Skeletal muscle satellite cell (primary cell): ENCODE data around the gene ANKRD53. TPM values are rescaled to one million over a fixed set of nuclear protein-coding genes. Genes with fewer than 3 reads are reported as not detected.
"Not testable (repeated sequence)": the region's sequence is repeated elsewhere in the genome, so short reads cannot be mapped to it uniquely, and the experiment has no call there.

ENCODE experiments used
- H3K27me3 ChIP-seq: 2 replicates; pipeline ENCODE4 v1.7.0; 2013; ENCODE audit warnings: low read length; ENCODE audit not compliant: control insufficient read depth, insufficient read depth
- H3K36me3 ChIP-seq: 2 replicates; pipeline ENCODE4 v1.7.0; 2013; ENCODE audit warnings: mild to moderate bottlenecking, control low read depth, low read length; ENCODE audit not compliant: insufficient read depth
- H3K4me1 ChIP-seq: 2 replicates; pipeline ENCODE4 v1.7.0; 2013; ENCODE audit warnings: low read length; ENCODE audit not compliant: control insufficient read depth, insufficient read depth
- H3K4me2 ChIP-seq: 2 replicates; pipeline ENCODE4 v1.7.0; 2013; ENCODE audit warnings: mild to moderate bottlenecking, low read length
- H3K4me3 ChIP-seq: 2 replicates; pipeline ENCODE4 v1.7.0; 2013; ENCODE audit warnings: low read length
- H3K9ac ChIP-seq: 2 replicates; pipeline ENCODE4 v1.7.0; 2013; ENCODE audit warnings: mild to moderate bottlenecking, low read depth, low read length, moderate library complexity
- H3K9me3 ChIP-seq: replicated peaks from 2 replicates; pipeline ENCODE4 v1.7.0; 2013; ENCODE audit warnings: mild to moderate bottlenecking, control low read depth, low read length
- small RNA-seq: library from RNA; depleted of rRNA; stranded (forward); fragments of <200 nt; gene quantifications from one replicate; pipeline ENCODE3, GENCODE V24; 2012

ANKRD53 gene

DNA sequence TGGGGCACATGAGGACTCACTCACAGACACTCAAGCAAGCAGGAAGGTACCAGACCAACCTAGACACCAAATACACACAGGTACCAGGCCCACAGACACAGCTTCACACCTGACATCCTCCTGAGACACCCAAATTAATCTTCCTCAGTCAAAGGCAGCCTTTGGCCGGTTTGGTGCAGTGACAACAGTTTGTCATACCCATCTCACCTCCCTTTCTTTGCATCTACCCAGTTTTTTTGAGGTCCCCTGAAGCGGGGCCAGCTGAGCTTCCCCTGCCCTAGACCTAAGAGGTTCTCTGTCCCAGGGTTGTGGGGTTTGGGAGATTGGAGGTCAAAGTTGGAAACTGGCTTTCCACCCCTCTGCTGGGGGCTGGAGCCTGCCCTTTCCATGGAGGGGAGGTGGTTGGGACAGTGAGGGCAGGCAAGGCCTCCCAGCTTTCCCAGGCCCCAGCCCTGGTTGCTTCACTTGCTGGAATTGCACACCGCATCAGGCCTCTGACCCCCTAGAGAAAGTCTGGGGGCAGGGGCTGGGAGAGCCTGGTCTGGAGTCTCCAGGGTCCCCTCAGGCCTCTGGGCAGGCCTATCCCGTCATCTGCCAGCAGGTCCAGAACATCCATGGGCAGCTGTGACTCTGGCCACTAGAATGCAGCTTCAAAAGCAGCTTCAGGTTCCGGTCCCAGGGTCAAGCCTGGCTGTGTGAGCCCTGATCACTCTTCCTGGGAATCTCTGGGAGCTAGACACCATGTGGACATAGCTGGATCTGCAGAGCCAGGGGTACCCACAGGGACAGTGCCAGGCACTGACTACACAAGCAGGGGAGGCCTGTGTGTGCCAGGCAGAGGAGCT lies 28.7 kb downstream of the ANKRD53 start:
- no peak overlapping the region for H3K9ac ChIP-seq
- H3K4me1 ChIP-seq = no peaks in the 10 kb centered on the region
- peaks cover 16% of the 10 kb centered on the region for H3K27me3 ChIP-seq
- H3K9me3 ChIP-seq = no peaks in the 10 kb centered on the region
- H3K4me2 ChIP-seq = no peak overlapping the region
- H3K4me3 ChIP-seq = no peak overlapping the region
- no peaks in the 10 kb centered on the region for H3K36me3 ChIP-seq

DNA sequence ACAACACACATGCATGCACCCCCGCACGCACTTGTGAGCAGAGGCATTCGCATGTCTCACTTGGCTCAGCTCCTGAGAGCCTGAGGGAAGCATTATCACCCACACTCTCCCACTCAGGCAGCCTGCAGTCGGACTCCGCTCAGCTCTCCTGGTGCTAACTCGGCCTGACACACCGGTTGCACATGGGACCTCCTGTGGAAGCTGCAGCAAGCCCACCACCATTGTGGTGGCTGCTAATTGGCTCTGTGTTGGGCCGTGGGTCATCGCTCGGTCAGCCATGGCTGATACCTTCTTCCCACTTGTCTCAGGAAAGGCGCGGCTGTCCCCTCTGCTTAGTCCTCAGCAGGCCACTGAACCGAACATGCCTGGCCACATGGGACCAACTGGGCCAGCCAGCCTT lies 29.9 kb downstream of the ANKRD53 start:
- H3K4me1 ChIP-seq = no peaks in the 10 kb centered on the region
- H3K27me3 ChIP-seq = peaks cover 14% of the 10 kb centered on the region
- no peak overlapping the region for H3K4me3 ChIP-seq
- H3K9ac ChIP-seq = no peak overlapping the region
- no peaks in the 10 kb centered on the region for H3K36me3 ChIP-seq
- H3K9me3 ChIP-seq = no peaks in the 10 kb centered on the region
- no peak overlapping the region for H3K4me2 ChIP-seq

DNA sequence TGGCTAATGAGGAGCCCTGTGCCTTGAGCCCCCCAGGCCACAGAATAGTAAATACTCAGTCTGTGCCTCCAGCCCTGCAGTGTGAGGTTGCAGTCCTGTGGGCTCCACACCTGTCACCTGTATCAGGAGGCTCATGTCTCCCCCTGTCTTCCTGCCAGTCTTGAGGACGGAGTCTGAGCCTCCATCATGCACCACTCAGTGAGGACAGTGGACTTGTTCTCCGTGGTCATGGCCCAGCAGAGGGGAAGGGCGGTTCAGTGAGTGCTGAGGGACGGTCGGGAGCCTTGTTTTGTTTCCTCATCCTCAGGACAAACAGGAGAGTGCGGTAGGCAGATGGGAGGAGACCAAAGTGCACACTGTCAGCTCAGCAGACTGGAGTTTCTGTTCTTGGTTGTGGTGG lies 33.4 kb downstream of the ANKRD53 start:
- H3K9me3 ChIP-seq, H3K36me3 ChIP-seq, H3K4me2 ChIP-seq, H3K4me1 ChIP-seq, H3K9ac ChIP-seq, H3K27me3 ChIP-seq, H3K4me3 ChIP-seq: not testable (repeated sequence)

DNA sequence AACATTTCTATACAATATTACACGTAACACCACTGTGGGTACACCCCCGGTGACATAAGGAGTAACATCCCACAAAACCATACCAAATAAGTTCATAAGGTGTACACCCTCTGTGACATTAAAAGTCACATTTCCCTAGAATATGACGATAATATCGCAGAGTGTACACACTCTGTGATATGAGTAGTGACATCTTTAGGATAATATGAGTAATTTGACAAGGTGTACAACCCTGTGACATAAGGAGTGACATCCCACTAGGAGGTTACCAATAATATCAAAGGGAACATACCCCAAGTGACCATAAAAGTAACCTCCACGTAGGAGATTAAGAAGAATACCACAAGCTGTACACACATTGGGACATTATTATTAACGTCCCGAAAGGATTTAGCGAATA lies 40.2 kb downstream of the ANKRD53 start:
- H3K9ac ChIP-seq = no peak overlapping the region

DNA sequence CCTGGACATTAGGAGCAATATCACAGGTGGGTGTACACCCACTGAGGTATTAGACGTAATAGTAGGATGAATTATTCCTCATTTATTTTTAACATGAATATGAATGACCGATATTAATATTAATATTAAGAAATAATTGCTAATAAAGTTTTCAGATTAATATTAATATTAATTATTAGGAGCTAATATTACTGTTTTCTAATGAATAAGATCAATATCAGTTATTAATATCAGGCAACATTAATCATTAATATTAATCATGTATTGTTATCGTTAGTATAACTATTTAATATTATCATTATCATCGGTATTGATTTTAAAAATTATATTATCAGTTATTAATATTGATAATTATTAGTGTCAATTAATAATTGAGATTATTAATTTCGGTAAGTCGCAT lies 41.6 kb downstream of the ANKRD53 start:
- H3K36me3 ChIP-seq, H3K4me3 ChIP-seq, H3K9ac ChIP-seq, H3K4me2 ChIP-seq, H3K9me3 ChIP-seq, H3K4me1 ChIP-seq, H3K27me3 ChIP-seq: not testable (repeated sequence)

More for the DNA sequence above, 40.2 kb downstream of the ANKRD53 start:
- no peak overlapping the region for H3K4me3 ChIP-seq
- no peaks in the 10 kb centered on the region for H3K27me3 ChIP-seq
- no peaks in the 10 kb centered on the region for H3K36me3 ChIP-seq
- no peak overlapping the region for H3K4me2 ChIP-seq
- no peaks in the 10 kb centered on the region for H3K9me3 ChIP-seq
- H3K4me1 ChIP-seq = no peaks in the 10 kb centered on the region

DNA sequence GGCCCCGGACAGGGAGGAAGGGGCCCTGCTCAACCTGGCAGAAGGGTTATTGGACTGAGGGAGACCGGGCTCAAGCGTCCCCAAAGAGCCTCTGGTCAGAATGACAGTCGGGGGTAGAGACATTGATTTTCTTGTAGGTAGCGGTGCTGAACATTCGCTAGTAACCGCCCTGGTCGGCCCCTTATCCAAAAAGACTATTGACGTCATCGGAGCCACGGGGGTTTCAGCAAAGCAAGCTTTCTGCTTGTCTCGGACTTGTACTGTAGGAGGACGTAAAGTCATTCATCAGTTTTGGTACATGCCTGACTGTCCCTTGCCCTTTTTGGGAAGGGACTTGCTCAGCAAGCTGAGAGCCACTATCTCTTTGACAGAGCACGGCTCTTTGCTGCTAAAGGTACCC lies 43.0 kb downstream of the ANKRD53 start:
- H3K4me1 ChIP-seq, H3K9ac ChIP-seq, H3K36me3 ChIP-seq, H3K4me3 ChIP-seq, H3K27me3 ChIP-seq, H3K4me2 ChIP-seq, H3K9me3 ChIP-seq: not testable (repeated sequence)

DNA sequence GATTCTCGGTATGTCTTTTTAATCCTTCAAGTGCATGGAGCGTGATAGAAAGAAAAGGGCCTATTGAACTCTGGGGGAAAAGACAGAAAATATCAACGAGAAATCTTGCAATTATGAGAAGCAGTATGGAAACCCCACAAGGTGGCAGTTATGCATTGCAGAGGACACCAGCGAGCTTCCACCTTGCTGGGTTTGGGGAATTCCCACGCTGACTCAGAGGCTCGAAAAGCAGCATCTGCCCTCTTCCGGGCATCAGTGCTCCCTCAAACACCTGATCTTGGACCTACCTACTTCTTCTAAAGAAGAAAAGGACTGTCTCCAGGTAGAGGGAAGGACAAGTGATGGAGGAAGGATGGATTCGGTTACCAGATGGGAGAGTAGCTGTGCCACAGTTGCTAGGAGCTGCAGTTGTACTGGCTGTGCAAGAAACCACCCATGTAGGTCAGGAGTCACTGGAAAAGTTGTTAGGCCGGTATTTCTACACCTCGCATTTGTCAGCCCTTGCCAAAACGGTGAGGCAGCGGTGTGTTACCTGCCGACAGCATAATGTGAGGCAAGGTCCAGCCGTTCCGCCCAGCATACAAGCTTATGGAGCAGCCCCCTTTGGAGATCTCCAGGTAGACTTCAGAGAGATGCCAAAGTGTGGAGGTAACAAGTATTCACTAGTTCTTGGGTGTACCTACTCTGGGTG lies 45.3 kb downstream of the ANKRD53 start:
- not testable (repeated sequence) for H3K9me3 ChIP-seq, H3K9ac ChIP-seq, H3K4me2 ChIP-seq, H3K4me3 ChIP-seq, H3K36me3 ChIP-seq, H3K4me1 ChIP-seq, H3K27me3 ChIP-seq

Small RNA genes lying within 50 kb of the gene (small RNA-seq; reads per million reads assigned to genes)
- gene RN7SL160P = not detected
